Amniotic stem cell (primary cell): Measurements from ENCODE around the gene INSC.
A peak's percentile ranks its signal among the peaks of the same experiment; 100 is the strongest.

ENCODE experiments used
- DNase-seq: peaks from one replicate; lab custom pipeline; 2025; lab: John Stamatoyannopoulos, UW

Gene INSC

GRCh38 chr11:15189641-15190365 lies 75.1 kb downstream of the INSC start:
- DNase-seq = no peak

GRCh38 chr11:15190611-15191010 lies 75.9 kb downstream of the INSC start:
- DNase-seq = no peak

- no peak for DNase-seq
These were observed 77.4 kb downstream of the INSC start for GRCh38 chr11:15192005-15192556.

GRCh38 chr11:15194671-15195415 lies 80.1 kb downstream of the INSC start:
- DNase-seq = no peak

- DNase-seq = no peak
These were observed 80.9 kb downstream of the INSC start for GRCh38 chr11:15195454-15196200.

- no peak for DNase-seq
These were observed 82.0 kb downstream of the INSC start for GRCh38 chr11:15196704-15197103.

GRCh38 chr11:15197696-15198095 lies 83.0 kb downstream of the INSC start:
- DNase-seq = no peak

- no peak for DNase-seq
These were observed 83.6 kb downstream of the INSC start for GRCh38 chr11:15198284-15198683.

GRCh38 chr11:15199693-15200092 lies 85.0 kb downstream of the INSC start:
- DNase-seq = no peak

GRCh38 chr11:15200696-15201095 lies 86.0 kb downstream of the INSC start:
- DNase-seq = no peak

GRCh38 chr11:15201586-15201985 lies 86.9 kb downstream of the INSC start:
- DNase-seq = no peak

GRCh38 chr11:15202626-15203025 lies 87.9 kb downstream of the INSC start:
- no peak for DNase-seq

- DNase-seq = no peak
These were observed 90.0 kb downstream of the INSC start for GRCh38 chr11:15204711-15205110.

- DNase-seq = no peak
These were observed 92.1 kb downstream of the INSC start for GRCh38 chr11:15206791-15207190.

- peak; percentile 32 for DNase-seq
These were observed 93.9 kb downstream of the INSC start for GRCh38 chr11:15208378-15209222.

- no peak for DNase-seq
These were observed 98.2 kb downstream of the INSC start for GRCh38 chr11:15212876-15213275.

GRCh38 chr11:15213471-15214231 lies 98.9 kb downstream of the INSC start:
- DNase-seq = no peak

- no peak for DNase-seq
These were observed 100.3 kb downstream of the INSC start for GRCh38 chr11:15215005-15215404.

- no peak for DNase-seq
These were observed 102.0 kb downstream of the INSC start for GRCh38 chr11:15216678-15217077.

GRCh38 chr11:15217416-15217815 lies 102.7 kb downstream of the INSC start:
- no peak for DNase-seq

GRCh38 chr11:15222777-15223176 lies 108.1 kb downstream of the INSC start:
- DNase-seq = no peak
